GM18868 (cell line): ENCODE data around the gene H6PD.
A peak's percentile ranks its signal among the peaks of the same experiment; 100 is the strongest.

Experiments
- ATAC-seq: cut with Tn5 transposase; IDR thresholded peaks from one replicate; pipeline ENCODE4 v1.9.1; 2021; ENCODE audit warnings: mild to moderate bottlenecking, moderate library complexity; ENCODE audit not compliant: unreplicated experiment

H6PD gene, protein sequence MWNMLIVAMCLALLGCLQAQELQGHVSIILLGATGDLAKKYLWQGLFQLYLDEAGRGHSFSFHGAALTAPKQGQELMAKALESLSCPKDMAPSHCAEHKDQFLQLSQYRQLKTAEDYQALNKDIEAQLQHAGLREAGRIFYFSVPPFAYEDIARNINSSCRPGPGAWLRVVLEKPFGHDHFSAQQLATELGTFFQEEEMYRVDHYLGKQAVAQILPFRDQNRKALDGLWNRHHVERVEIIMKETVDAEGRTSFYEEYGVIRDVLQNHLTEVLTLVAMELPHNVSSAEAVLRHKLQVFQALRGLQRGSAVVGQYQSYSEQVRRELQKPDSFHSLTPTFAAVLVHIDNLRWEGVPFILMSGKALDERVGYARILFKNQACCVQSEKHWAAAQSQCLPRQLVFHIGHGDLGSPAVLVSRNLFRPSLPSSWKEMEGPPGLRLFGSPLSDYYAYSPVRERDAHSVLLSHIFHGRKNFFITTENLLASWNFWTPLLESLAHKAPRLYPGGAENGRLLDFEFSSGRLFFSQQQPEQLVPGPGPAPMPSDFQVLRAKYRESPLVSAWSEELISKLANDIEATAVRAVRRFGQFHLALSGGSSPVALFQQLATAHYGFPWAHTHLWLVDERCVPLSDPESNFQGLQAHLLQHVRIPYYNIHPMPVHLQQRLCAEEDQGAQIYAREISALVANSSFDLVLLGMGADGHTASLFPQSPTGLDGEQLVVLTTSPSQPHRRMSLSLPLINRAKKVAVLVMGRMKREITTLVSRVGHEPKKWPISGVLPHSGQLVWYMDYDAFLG

DNA sequence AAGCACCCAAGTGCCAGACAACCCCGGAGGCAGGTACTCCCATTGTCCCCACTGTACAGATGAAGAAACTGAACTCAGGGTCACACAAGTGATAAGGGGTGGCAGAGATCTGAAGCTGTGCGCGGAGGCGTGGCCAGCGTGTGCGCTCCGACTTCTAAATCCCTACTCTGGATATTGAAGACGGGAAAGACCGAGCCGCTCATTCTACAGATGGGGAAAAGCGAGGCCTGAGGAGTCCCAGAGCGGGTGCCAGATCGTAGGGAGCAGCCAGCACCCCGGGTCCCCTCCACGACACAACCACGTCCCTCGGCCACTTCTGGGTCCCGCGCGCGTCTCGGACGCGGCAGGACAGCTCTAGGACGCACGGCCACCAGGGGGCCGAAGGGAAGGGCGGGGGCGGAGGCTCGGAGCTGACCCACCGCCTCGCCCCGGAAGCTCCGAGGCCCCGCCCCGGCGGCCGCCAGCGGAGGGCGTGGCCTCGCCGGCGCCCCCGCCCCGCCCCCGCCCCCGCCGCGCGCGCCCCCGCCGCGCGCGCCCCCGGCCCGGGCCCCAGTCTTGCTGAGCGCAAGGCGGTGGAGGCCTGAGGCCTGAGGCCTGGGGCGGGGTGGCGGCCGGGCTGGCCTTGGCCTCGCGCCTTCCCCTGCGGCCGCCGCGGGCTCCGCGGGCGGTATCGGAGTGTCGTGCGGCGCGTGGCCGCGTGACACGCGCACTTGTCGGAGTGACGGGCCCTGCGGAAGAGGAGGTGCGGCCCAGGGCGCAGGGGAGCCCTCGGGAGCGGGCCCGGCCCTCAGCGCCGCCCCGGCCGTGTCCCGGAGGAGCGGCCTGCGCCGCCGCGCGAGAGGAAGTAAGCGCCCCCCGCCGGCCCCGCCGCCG is at the start of gene H6PD:
TSS of gene H6PD (plus strand) at position 552 of the 873 bp plus-strand sequence. CDS start 10,161 bp downstream, outside the sequence.
- peak; percentile 68 for ATAC-seq

GRCh38 chr1:9186082-9186859 is 48.3 kb upstream of the H6PD start:
- ATAC-seq: no peak

GRCh38 chr1:9187004-9187403 is 47.6 kb upstream of the H6PD start:
- ATAC-seq: no peak

DNA sequence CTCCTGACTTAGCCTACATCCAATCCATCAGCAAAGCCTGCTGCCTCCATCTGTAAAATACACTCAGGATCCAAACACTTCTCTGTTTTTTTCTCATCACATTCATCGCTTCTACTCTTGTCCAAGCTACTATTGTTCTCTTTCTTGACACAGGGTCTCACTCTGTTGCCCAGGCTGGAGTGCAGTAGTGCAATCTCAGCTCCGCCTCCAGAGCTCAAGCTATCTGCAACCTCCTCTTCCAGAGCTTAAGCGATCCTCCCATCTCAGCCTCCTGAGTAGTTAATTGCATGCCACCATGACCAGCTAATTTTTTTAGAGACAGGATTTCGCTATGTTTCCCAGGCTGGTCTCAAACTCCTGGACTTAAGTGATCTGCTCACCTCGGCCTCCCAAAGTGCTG is 44.3 kb upstream of the H6PD start:
- ATAC-seq: no peak

- no peak for ATAC-seq
Measured at GRCh38 chr1:9191231-9191630, 43.3 kb upstream of the H6PD start.

- ATAC-seq: no peak
Measured at GRCh38 chr1:9192578-9193232, 41.9 kb upstream of the H6PD start.

- no peak for ATAC-seq
Measured at GRCh38 chr1:9193233-9193625, 41.3 kb upstream of the H6PD start.

GRCh38 chr1:9194024-9194423 is 40.5 kb upstream of the H6PD start:
- ATAC-seq: no peak

DNA sequence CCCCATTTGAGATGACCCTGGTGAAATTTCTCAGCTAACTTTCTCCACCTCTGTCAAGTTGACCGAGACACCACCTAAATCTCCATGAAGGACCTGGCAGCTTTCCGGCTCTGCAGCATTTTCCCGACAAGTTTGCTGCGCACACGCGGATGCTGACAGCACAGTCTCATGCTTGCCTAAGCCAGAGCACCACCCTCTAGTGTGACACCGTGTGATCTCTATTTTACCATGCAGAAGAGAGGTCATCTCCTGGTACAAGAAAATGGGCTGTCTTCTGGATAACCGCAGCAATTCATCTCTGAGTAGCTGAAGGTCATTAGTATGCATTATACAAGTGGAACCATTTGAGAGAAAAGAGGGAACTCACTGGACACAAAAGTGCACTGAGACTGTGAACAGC is 38.9 kb upstream of the H6PD start:
- ATAC-seq: no peak

GRCh38 chr1:9196129-9197040 is 38.2 kb upstream of the H6PD start:
- ATAC-seq: no peak

GRCh38 chr1:9197186-9198099 is 37.1 kb upstream of the H6PD start:
- no peak for ATAC-seq

DNA sequence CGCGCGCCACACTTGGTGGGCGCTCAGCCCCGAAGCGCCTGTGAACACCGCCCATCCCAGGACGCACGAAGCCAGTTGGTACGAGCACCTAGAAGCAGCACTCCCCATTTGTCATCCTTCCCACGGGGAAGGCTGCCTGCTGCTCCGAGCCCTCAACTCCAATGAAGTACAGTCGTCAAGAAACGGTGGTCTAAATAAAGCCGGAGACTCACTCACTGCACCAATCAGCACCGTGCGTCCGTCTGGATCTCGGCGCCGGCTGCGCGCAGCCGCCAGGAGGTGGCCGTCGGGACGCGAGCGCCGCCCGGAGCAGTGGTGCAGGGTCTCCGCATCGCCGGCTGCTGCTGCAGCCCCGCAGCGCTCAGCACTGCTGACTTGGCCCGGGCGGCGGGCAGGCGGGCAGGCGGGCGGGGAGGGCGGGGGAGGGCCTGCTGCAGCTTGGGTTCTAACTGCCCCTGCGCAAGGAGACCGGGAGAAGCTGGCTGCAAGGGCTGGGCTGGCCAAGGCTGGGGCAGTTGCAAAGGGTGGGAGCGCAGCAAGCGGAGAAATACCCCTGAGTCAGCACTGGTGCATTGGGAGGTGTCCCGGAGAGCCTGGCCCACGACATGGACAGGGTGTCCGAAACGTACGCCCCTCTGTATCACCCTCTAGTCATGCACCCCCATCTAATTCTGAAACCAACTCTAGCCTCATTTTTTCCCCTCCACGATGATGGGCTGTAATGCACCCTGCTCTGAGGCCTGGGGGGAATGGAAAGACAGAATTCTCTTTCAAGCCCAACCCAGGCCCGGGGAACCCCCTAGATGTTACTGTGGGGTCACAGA is 35.8 kb upstream of the H6PD start:
- no peak for ATAC-seq

GRCh38 chr1:9200441-9200840 is 34.1 kb upstream of the H6PD start:
- no peak for ATAC-seq

DNA sequence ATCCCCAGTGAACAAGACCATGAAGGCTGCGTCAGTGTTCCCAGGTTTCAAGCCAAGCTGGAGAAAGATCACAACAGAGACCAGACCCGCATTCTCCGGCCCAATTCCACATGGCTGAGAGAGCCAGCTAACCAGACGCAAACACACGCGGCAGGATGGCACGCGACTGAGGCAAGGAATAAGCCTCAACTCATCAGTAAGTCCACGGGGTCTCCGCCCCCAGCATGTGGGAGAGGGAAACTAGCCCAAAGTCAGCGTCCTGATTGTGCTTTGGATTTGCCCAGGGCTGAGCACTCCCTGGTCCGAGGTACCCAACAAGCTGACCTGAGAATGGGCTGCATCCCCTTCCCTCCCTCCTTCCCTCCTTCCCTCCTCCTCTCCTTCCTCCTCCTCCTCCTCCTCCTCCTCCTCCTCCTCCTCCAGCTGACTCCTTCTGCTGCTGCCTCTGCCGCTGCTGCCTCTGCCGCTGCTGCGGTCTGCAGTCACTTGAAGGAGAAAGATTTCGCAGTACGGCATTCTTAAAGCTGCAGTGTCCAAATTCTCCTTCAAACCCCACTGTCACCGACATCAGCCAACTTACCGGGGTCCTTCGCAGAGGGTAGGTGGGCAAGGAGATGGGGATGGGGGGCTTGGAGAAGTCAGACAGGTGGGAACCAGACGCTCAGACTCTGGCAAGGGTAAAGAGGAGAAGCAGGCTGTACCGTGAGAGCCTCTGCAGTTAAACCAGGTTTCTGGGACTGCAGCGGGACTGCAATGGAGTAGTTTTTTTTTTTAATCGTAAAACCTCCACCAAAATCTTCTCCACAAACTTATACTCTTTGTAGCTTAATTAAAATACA is 33.0 kb upstream of the H6PD start:
- no peak for ATAC-seq

DNA sequence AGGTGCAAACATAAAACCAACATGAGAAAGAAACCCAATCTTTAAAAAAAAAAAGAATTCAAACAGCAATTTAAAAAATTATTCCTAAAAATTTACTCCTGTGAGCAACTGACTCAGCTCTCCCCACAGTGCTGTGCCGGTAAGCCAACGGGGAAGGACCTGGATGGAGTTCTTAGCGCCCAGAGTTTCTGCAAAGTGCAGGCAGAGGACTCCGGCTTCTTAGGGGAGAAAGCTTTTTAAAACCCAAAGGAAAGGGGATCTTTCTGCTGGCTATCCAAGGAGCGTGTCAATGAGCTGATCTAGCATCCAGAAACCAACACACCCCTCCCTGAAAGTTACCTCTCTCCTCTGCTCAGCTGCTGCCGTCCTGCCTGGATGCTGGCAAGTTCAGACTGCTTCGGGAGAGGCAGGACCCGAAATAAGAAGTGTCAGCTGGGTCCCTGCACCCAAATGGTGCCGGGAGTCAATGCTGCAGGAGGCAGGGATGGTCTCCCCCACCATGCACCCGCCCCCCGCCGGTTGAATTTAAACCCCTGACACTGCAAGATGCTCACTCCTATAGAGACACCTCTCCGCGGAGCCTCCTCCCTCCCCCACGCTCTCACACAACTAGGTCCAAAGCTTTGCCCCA is 32.2 kb upstream of the H6PD start:
- ATAC-seq: no peak
